Heart left ventricle (tissue), 13 donors: ENCODE data around the gene CSNK1D.

Experiments
- POLR2A ChIP-seq, 2 donors: fragments of 450-650 bp; IDR thresholded peaks; one replicate each; pipeline ENCODE4 v1.6.1; 2017; ENCODE audit warnings: antibody characterized with exemption in 2 of 2, mild to moderate bottlenecking in 2 of 2, moderate library complexity in 2 of 2
- TF ChIP-seq, protein P1 (sequence below), 12 donors: fragments of 200-600 bp; sonication (generic) in 4 of 12; IDR thresholded peaks; one replicate each; pipeline versions ENCODE4 v1.5.0 to v1.8.0; 2018 to 2022; ENCODE audit warnings: antibody characterized with exemption in 12 of 12, mild to moderate bottlenecking in 5 of 12
- donor health status: ischemic (EF 13 %, LVEDD 7.1; RV severe dilation, severe dysfunction).
- donor health status: DM: no; HTN: yes; CAD: no.
- donor health status: DM: no; HTN: no; CAD: no.
- donor health status: ischemic (EF 25% LVEDD 6.9; RV normal size, moderate dysfunction).
- donor health status: ischemic (EF 25% LVEDD 5.7; RV mildly dilated, moderate dysfunction).
- donor health status: ischemic (EF 35%, LVEDD 5.7; RV mildly dilated, moderate dysfunction).
- donor health status: nonischemic (EF 11% LVEDD 7.7; RV severe dilation, severe dysfunction).
- donor health status: DM: yes; HTN: yes; CAD: no.
- donor health status: PGD.
- donor health status: ischemic (EF 29% LVEDD 5.4; RV normal size, mild dysfunction).
- donor health status: nonischemic (EF 23%, LVEDD 6.1; RV moderate dilation, normal function).

DNA sequence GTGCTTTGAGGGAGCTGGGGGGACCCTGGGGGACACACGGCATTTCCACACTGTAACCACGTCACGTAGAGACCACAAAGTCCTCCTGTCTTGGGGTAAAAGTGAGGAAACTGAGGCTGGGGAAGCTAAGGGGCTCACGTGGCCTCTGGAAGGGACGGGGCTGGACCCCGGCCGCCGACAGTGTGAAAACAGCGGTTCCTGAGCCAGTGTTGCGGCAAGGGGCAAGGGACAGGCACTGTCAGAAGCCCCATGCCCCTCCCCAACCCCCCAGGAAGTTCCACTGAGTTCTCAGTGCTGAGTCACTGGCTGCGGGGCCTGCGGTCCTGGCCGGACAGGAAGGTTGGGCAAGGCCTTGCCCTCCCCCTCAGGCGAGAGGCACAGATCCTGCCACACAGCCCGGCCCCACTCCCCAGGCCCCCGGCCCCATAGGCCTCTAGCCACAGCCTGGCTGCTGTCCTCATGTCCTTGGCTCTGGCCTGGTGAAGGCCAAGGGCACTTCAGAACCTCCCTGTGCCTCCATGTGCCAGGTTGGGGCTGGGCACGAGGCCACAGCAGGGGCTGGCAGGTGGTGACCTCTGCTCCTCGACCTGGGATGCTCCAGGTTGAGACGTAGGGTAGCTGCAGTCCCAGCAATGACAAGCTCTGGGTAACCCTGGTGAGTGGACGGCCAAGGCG, 55.8 kb downstream of the CSNK1D start:
- TF ChIP-seq, protein P1, sequence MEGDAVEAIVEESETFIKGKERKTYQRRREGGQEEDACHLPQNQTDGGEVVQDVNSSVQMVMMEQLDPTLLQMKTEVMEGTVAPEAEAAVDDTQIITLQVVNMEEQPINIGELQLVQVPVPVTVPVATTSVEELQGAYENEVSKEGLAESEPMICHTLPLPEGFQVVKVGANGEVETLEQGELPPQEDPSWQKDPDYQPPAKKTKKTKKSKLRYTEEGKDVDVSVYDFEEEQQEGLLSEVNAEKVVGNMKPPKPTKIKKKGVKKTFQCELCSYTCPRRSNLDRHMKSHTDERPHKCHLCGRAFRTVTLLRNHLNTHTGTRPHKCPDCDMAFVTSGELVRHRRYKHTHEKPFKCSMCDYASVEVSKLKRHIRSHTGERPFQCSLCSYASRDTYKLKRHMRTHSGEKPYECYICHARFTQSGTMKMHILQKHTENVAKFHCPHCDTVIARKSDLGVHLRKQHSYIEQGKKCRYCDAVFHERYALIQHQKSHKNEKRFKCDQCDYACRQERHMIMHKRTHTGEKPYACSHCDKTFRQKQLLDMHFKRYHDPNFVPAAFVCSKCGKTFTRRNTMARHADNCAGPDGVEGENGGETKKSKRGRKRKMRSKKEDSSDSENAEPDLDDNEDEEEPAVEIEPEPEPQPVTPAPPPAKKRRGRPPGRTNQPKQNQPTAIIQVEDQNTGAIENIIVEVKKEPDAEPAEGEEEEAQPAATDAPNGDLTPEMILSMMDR (IDR thresholded peaks at IDR 0.05) = no peak
- TF ChIP-seq POLR2A (IDR thresholded peaks at IDR 0.05) = no peak
